Measurements from ENCODE around the gene EDN2.

The EDN2 gene

DNA sequence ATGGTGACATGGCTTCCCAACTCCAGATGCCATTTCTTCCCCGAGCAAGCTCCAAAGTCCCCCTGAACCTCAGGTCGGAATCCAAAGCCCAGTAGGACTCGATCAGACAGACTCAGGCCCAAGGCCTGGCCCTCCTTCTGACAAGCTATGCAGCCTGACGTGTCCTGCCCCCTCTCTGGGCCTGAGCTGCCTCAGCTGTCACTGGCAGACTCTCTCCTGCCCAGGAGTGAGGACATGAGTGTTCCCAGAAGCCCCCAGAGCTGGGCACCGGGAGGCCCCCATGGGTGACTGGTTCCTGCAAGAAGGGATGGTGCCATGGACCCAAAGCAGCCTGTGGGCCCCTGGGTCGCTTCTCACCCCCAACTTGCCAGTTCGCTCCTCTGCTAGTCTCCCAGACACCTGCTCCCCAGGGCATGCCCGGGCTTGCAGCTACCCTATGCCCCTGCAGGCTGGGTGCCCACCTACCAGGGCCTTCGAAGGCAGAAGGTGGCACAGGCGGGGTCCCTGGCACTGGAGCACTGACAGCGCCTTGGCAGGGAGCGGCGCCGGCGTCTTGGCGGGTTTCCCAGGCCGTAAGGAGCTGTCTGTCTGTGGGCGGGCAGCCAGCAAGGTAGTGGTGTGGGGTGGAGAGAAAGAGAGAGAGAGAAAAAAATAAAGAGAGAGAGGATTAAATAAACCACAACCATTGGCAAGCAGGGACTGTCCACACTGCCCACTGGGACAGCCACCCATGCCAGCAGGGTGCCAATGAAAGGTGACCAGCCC, 2.3 kb downstream of the EDN2 start:
- peak overlapping the region; percentile 32 for H3K18ac ChIP-seq (ENCODE audit: low read length)
- peak overlapping the region; percentile 14 for H3K14ac ChIP-seq (ENCODE audit: low read length)
- peak overlapping the region; percentile 55 for H2BK120ac ChIP-seq (ENCODE audit: insufficient read depth, low read length, poor library complexity)
- no peak overlapping the region for H4K12ac ChIP-seq (ENCODE audit: low read depth, low read length)
- H2BK12ac ChIP-seq (ENCODE audit: low read length): peak overlapping the region; percentile 85
- no peak overlapping the region for H3K4me3 ChIP-seq (ENCODE audit: low read depth, low read length)
- H3K23ac ChIP-seq (ENCODE audit: low read length): no peak overlapping the region
- peak overlapping the region; percentile 44 for H2AK5ac ChIP-seq (ENCODE audit: low read length)
- H3K4me2 ChIP-seq (ENCODE audit: low read length): no peak overlapping the region
- WGBS (ENCODE audit: extremely low coverage, insufficient coverage, insufficient read length): no CpG with 5 or more reads among the region's 18 CpGs
- peaks cover 42 to 45% of the 10 kb centered on the region in 2 experiments for H3K4me1 ChIP-seq (ENCODE audit: control insufficient read depth in 1 of 2, insufficient read depth in 2 of 2, low read length in 2 of 2)
- peak overlapping the region; percentile 12 for H4K8ac ChIP-seq (ENCODE audit: low read depth, low read length)
- no peaks in the 10 kb centered on the region for H3K27me3 ChIP-seq (ENCODE audit: insufficient read depth, low read length)
- H2AFZ ChIP-seq (ENCODE audit: insufficient read depth, low read length, poor library complexity): no peak overlapping the region
- peaks cover 47% of the 10 kb centered on the region for H3K79me1 ChIP-seq (ENCODE audit: low read length)
- H3K4ac ChIP-seq (ENCODE audit: low read depth, low read length): no peak overlapping the region
- no peaks in the 10 kb centered on the region for H3K36me3 ChIP-seq (ENCODE audit: control insufficient read depth in 1 of 2, insufficient read depth in 2 of 2, low read length in 2 of 2)
- peak overlapping the region; percentile 65 for H4K91ac ChIP-seq (ENCODE audit: low read depth, low read length)
- no peak overlapping the region for H3K27ac ChIP-seq (ENCODE audit: low read depth, low read length)
- no peaks in the 10 kb centered on the region for H3K9me3 ChIP-seq (ENCODE audit: insufficient read depth, low read depth, low read length)
- no peak overlapping the region for H3K9ac ChIP-seq (ENCODE audit: low read length)
- H2BK5ac ChIP-seq (ENCODE audit: low read depth, low read length, poor library complexity): peak overlapping the region; percentile 44
- DNase-seq: no peak
- H3K79me2 ChIP-seq (ENCODE audit: control insufficient read depth, insufficient read depth, low read length, poor library complexity): peaks cover 5% of the 10 kb centered on the region

DNA sequence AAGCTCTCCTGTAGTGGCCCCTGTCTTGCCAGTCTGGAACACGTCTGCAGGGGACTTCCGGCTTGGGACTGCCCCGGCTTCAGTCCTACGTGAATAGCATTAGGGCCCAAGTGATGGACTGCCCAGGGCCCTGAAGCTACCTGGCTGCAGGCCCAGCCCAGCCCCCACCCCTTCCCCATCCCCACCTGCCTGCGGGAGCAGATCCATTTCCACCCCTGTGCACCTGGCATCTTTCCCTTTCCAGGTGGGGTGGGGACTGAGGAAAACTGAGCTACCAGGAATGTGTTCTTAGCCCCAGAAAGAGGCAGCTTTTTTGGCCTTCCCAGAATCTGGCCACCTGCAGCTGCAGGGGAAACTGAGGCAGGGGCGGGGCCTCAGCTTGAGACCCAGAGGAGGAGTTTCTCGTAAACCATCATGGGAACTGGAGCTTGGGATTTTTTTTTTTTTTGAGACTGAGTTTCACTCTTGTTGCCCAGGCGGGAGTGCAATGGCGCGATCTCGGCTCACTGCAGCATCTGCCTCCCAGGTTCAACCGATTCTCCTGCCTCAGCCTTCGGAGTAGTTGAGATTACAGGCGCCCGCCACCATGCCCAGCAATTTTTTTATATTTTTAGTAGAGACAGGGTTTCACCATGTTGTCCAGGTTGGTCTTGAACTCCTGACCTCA, 3.2 kb downstream of the EDN2 start:
- Histone ChIP-seq H2BK120ac (ENCODE audit: insufficient read depth, low read length, poor library complexity) (no peak overlapping the region), H3K9me3 (ENCODE audit: insufficient read depth, low read depth, low read length) (no peaks in the 10 kb centered on the region), H2BK12ac (ENCODE audit: low read length) (no peak overlapping the region), H4K8ac (ENCODE audit: low read depth, low read length) (no peak overlapping the region), H2AFZ (ENCODE audit: insufficient read depth, low read length, poor library complexity) (no peak overlapping the region), H3K27ac (ENCODE audit: low read depth, low read length) (no peak overlapping the region), H3K36me3 (ENCODE audit: control insufficient read depth in 1 of 2, insufficient read depth in 2 of 2, low read length in 2 of 2) (no peaks in the 10 kb centered on the region), H3K4me2 (ENCODE audit: low read length) (no peak overlapping the region), H3K79me1 (ENCODE audit: low read length) (peaks cover 40% of the 10 kb centered on the region), H3K23ac (ENCODE audit: low read length) (no peak overlapping the region), H3K4ac (ENCODE audit: low read depth, low read length) (no peak overlapping the region), H3K9ac (ENCODE audit: low read length) (no peak overlapping the region), H3K79me2 (ENCODE audit: control insufficient read depth, insufficient read depth, low read length, poor library complexity) (peaks cover 5% of the 10 kb centered on the region), H3K4me1 (ENCODE audit: control insufficient read depth in 1 of 2, insufficient read depth in 2 of 2, low read length in 2 of 2) (peaks cover 34 to 39% of the 10 kb centered on the region in 2 experiments), H2AK5ac (ENCODE audit: low read length) (no peak overlapping the region), H2BK5ac (ENCODE audit: low read depth, low read length, poor library complexity) (no peak overlapping the region), H3K18ac (ENCODE audit: low read length) (no peak overlapping the region), H3K4me3 (ENCODE audit: low read depth, low read length) (no peak overlapping the region), H3K27me3 (ENCODE audit: insufficient read depth, low read length) (no peaks in the 10 kb centered on the region), H4K91ac (ENCODE audit: low read depth, low read length) (no peak overlapping the region), H4K12ac (ENCODE audit: low read depth, low read length) (no peak overlapping the region), H3K14ac (ENCODE audit: low read length) (no peak overlapping the region)
- DNase-seq: no peak
- no CpG with 5 or more reads among the region's 15 CpGs for whole genome bisulfite sequencing (ENCODE audit: extremely low coverage, insufficient coverage, insufficient read length)

- DNase-seq: no peak
- H3K9me3 ChIP-seq (ENCODE audit: insufficient read depth, low read depth, low read length): no peaks in the 10 kb centered on the region
- no peak overlapping the region for H4K8ac ChIP-seq (ENCODE audit: low read depth, low read length)
- H3K79me1 ChIP-seq (ENCODE audit: low read length): peaks cover 36% of the 10 kb centered on the region
- WGBS (ENCODE audit: extremely low coverage, insufficient coverage, insufficient read length): no CpG with 5 or more reads among the region's 10 CpGs
- H3K14ac ChIP-seq (ENCODE audit: low read length): no peak overlapping the region
- H3K23ac ChIP-seq (ENCODE audit: low read length): no peak overlapping the region
- no peak overlapping the region for H3K18ac ChIP-seq (ENCODE audit: low read length)
- no peak overlapping the region for H3K4ac ChIP-seq (ENCODE audit: low read depth, low read length)
- no peaks in the 10 kb centered on the region for H3K36me3 ChIP-seq (ENCODE audit: control insufficient read depth in 1 of 2, insufficient read depth in 2 of 2, low read length in 2 of 2)
- H2AFZ ChIP-seq (ENCODE audit: insufficient read depth, low read length, poor library complexity): no peak overlapping the region
- H3K27me3 ChIP-seq (ENCODE audit: insufficient read depth, low read length): no peaks in the 10 kb centered on the region
- no peak overlapping the region for H2BK5ac ChIP-seq (ENCODE audit: low read depth, low read length, poor library complexity)
- H2BK120ac ChIP-seq (ENCODE audit: insufficient read depth, low read length, poor library complexity): no peak overlapping the region
- H3K27ac ChIP-seq (ENCODE audit: low read depth, low read length): no peak overlapping the region
- peaks cover 27 to 35% of the 10 kb centered on the region in 2 experiments for H3K4me1 ChIP-seq (ENCODE audit: control insufficient read depth in 1 of 2, insufficient read depth in 2 of 2, low read length in 2 of 2)
- H4K91ac ChIP-seq (ENCODE audit: low read depth, low read length): no peak overlapping the region
- no peak overlapping the region for H3K4me2 ChIP-seq (ENCODE audit: low read length)
- no peak overlapping the region for H3K9ac ChIP-seq (ENCODE audit: low read length)
- no peak overlapping the region for H3K4me3 ChIP-seq (ENCODE audit: low read depth, low read length)
- peak overlapping the region; percentile 37 for H2BK12ac ChIP-seq (ENCODE audit: low read length)
- peaks cover 5% of the 10 kb centered on the region for H3K79me2 ChIP-seq (ENCODE audit: control insufficient read depth, insufficient read depth, low read length, poor library complexity)
- no peak overlapping the region for H4K12ac ChIP-seq (ENCODE audit: low read depth, low read length)
- no peak overlapping the region for H2AK5ac ChIP-seq (ENCODE audit: low read length)
These were observed 4.0 kb downstream of the EDN2 start for GRCh38 chr1:41480204-41481108.

GRCh38 chr1:41479808-41480160, 4.7 kb downstream of the EDN2 start:
- H2AFZ ChIP-seq (ENCODE audit: insufficient read depth, low read length, poor library complexity): no peak overlapping the region
- WGBS (ENCODE audit: extremely low coverage, insufficient coverage, insufficient read length): no CpG with 5 or more reads among the region's 3 CpGs

More at GRCh38 chr1:41479808-41480160, 4.7 kb downstream of the EDN2 start:
- Histone ChIP-seq H3K4me1 (ENCODE audit: control insufficient read depth in 1 of 2, insufficient read depth in 2 of 2, low read length in 2 of 2) (peaks cover 26 to 34% of the 10 kb centered on the region in 2 experiments), H3K79me2 (ENCODE audit: control insufficient read depth, insufficient read depth, low read length, poor library complexity) (peaks cover 2% of the 10 kb centered on the region), H3K23ac (ENCODE audit: low read length) (no peak overlapping the region), H3K18ac (ENCODE audit: low read length) (no peak overlapping the region), H3K9ac (ENCODE audit: low read length) (no peak overlapping the region), H2BK120ac (ENCODE audit: insufficient read depth, low read length, poor library complexity) (no peak overlapping the region), H3K79me1 (ENCODE audit: low read length) (peaks cover 36% of the 10 kb centered on the region), H3K4ac (ENCODE audit: low read depth, low read length) (no peak overlapping the region), H3K4me2 (ENCODE audit: low read length) (no peak overlapping the region), H3K9me3 (ENCODE audit: insufficient read depth, low read depth, low read length) (no peaks in the 10 kb centered on the region), H2BK5ac (ENCODE audit: low read depth, low read length, poor library complexity) (no peak overlapping the region), H4K91ac (ENCODE audit: low read depth, low read length) (no peak overlapping the region), H4K12ac (ENCODE audit: low read depth, low read length) (no peak overlapping the region), H2BK12ac (ENCODE audit: low read length) (peak overlapping the region; percentile 47), H2AK5ac (ENCODE audit: low read length) (no peak overlapping the region), H3K27me3 (ENCODE audit: insufficient read depth, low read length) (no peaks in the 10 kb centered on the region), H3K27ac (ENCODE audit: low read depth, low read length) (no peak overlapping the region), H3K36me3 (ENCODE audit: control insufficient read depth in 1 of 2, insufficient read depth in 2 of 2, low read length in 2 of 2) (no peaks in the 10 kb centered on the region), H3K4me3 (ENCODE audit: low read depth, low read length) (no peak overlapping the region), H4K8ac (ENCODE audit: low read depth, low read length) (no peak overlapping the region), H3K14ac (ENCODE audit: low read length) (no peak overlapping the region)
- DNase-seq: no peak
